VCaP (cell line): ENCODE data around the gene TANGO2.

Source experiments
- H3K27ac ChIP-seq: fragments of 450-650 bp; 2 replicates; pipeline ENCODE4 v1.5.1; 2017
- CTCF ChIP-seq: fragments of 450-650 bp; conservative IDR thresholded peaks from 2 replicates; pipeline ENCODE4 v1.5.1; 2017; ENCODE audit warnings: mild to moderate bottlenecking, moderate library complexity

The TANGO2 gene

DNA sequence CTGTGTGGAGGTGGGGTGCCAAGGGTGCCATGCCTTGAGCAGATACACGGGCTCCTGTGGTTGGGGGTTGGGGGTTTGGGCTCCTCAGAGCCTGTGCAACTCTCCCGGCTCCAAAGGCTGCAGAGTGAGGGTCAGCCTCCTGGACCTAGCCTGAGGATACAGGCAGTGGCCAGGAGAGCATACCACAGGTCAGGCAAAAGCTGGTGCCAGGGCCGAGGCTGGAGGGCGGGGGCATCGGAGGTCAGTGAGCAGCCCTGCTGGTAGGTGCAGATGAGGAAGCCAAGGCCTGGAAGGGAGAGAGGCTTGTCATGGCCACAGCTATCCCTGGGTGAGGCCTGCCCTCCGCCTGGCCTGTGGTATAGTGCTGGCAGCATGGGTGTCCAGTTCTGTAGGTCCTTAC is 33.6 kb downstream of the TANGO2 start:
- H3K27ac ChIP-seq, result no peak overlapping the region
- no peak for TF ChIP-seq CTCF

GRCh38 chr22:20055144-20055543 is 34.2 kb downstream of the TANGO2 start:
- no peak for TF ChIP-seq CTCF
- H3K27ac ChIP-seq, result no peak overlapping the region

DNA sequence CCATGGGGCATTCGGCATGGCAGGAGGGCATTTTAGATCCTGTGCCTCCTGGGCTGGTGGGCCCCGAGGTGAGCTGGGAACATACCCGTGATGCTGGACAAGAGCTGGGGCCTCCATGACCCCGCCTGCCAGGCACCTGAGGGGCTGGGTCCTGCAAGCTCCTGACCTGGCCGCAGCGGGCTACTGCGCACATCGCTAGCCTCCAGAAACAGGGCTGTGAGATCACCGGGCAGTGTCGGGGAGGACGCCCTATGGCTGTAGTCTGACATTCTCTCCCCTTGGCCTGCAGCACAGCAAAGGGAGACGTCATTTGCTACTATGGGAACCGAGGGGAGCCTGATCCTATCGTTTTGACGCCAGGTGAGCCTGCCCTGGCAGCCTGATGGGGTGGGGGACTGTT is 34.7 kb downstream of the TANGO2 start:
- TF ChIP-seq CTCF, result no peak
- no peak overlapping the region for H3K27ac ChIP-seq

GRCh38 chr22:20056161-20056560 is 35.3 kb downstream of the TANGO2 start:
- TF ChIP-seq CTCF, result no peak
- H3K27ac ChIP-seq, result no peak overlapping the region

DNA sequence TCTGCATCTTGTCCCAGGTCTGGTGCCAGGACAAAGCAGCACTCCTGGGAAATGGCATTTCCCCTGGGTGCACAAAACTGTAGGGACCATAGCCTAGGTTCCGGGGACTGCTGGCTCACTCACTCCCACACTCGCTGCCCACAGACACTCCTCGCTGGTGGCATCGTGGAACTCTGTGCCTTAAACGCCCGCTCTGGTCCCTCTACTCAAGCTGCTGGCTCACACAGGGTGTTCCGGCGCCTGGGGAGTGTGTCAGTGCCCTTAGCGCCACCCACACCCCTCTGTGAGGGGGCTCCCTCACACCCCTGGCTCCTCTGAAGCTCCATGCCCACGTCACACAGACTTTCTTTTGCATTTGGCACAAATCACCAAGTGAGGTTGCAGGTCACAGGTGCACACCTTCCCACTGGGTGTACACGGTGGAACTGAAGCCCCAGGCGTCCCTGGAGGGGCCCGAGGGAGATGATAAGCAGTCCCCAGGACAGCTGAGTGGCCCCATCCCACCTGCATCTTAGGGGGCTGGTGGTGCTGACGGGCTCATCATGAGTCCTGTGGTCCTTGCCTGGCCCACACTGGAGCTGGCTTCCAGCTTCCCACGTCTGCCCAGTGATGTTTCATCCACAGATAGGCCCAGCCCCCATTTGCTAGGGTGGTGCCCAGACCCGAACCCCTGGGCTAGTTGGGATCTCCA is 35.9 kb downstream of the TANGO2 start:
- H3K27ac ChIP-seq, result no peak overlapping the region
- no peak for TF ChIP-seq CTCF

DNA sequence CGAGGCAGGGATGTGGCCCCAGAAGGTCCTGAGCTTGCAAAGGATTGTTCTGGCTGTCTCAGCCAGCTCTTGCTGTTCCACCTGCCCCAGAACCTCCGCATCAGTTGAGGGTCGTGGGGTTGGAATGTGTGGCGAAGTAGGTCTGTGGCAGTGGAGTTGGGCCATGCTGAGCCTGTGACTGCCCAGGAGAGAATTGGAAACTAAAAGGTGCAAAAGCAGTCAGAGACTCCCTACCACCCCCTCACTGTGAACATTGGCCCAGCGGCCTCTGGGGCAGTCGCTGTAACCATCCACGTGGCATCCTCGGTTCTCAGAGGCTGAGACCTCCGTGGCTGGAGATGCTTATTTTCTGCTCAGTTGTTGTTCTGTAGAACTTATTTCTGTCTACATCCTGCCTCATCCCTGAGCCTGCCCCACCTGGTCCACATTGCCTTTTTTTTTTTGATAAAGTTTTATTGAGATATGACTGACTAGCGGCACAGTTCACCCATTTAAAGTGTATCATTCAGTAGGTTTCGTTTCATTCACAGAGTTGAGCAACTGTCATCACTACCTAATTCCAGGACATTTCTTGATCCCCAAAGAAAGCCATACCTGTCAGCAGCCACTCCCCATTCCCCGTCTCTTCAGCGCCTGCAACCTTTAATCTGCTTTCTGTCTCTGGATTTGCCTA is 36.8 kb downstream of the TANGO2 start:
- TF ChIP-seq CTCF, result no peak
- no peak overlapping the region for H3K27ac ChIP-seq

- H3K27ac ChIP-seq, result no peak overlapping the region
- no peak for TF ChIP-seq CTCF
These were observed 38.3 kb downstream of the TANGO2 start for GRCh38 chr22:20058989-20059770.
